Measurements from ENCODE around the gene ALMS1.

GRCh38 chr2:73638429-73638828 is 252.8 kb downstream of the ALMS1 start:
- TF ChIP-seq CTCF (IDR thresholded peaks at IDR 0.05) (no peak), POLR2AphosphoS5 (IDR thresholded peaks at IDR 0.05) (no peak)
